Ovary (tissue), 9 donors: ENCODE results near the gene NPSR1. TPM values are rescaled to one million over a fixed set of nuclear protein-coding genes. Genes with fewer than 3 reads are reported as not detected.

ENCODE experiments used
- DNase-seq, 5 donors: peaks; one replicate each; pipeline ENCODE4 v3.0.0-alpha.2; 2019 to 2020
- H3K27ac ChIP-seq, 2 donors: fragments of 200-600 bp; one replicate each; pipeline versions ENCODE4 v1.5.1 to v1.8.0; 2019 to 2022
- H3K27me3 ChIP-seq: fragments of 200-600 bp; one replicate; pipeline ENCODE4 v1.8.0; 2022
- H3K36me3 ChIP-seq: fragments of 200-600 bp; sonication (generic); one replicate; pipeline ENCODE4 v1.5.1; 2019
- H3K4me1 ChIP-seq: one replicate; pipeline ENCODE4 v1.8.1; 2013; ENCODE audit warnings: mild to moderate bottlenecking, moderate library complexity; ENCODE audit not compliant: insufficient read depth
- H3K4me3 ChIP-seq: fragments of 200-600 bp; sonication (generic); one replicate; pipeline ENCODE4 v1.5.1; 2017
- H3K9me3 ChIP-seq, 2 donors: fragments of 200-600 bp in 1 of 2; sonication (generic) in 1 of 2; one replicate each; pipeline versions ENCODE4 v1.5.1 to v1.8.1; 2013 to 2019; ENCODE audit warnings: mild to moderate bottlenecking in 1 of 2, moderate library complexity in 1 of 2
- EP300 ChIP-seq: sonication (generic); formaldehyde crosslinking; IDR thresholded peaks from one replicate; pipeline ENCODE4 v1.6.1; 2017; ENCODE audit warnings: antibody characterized with exemption
- POLR2A ChIP-seq: fragments of 450-650 bp; IDR thresholded peaks from one replicate; pipeline ENCODE4 v1.6.1; 2017; ENCODE audit warnings: antibody characterized with exemption, mild to moderate bottlenecking, moderate library complexity
- WGBS, 3 donors: extraction: QIAGEN DNeasy Blood & Tissue Kit in 1 of 3; methylation state at CpG; one replicate each; pipeline versions ENCODE4 v1.1.5 to v1.1.7; 2013 to 2017; 5-methylcytosine and 5-hydroxymethylcytosine counted together
- intact Hi-C, 4 donors: fragments of 100-400 bp; cut with DNase I; formaldehyde crosslinking; loops; one replicate each; pipeline versions ENCODE4 v1.11.0 to v1.15.1; 2022 to 2023
- polyA plus RNA-seq, 2 donors: library from polyadenylated mRNA; stranded (reverse); fragments of 200-250 nt in 1 of 2; fragments of 350-450 nt in 1 of 2; fragmentation: Illumina TruSeq in 1 of 2; extraction: RNeasy Lipid Tissue Mini Kit (QIAGEN cat#74804) in 1 of 2; gene quantifications; one replicate each; pipeline ENCODE4 v1.2.3, GENCODE V29; 2013 to 2014
- total RNA-seq, 7 donors: library from RNA; depleted of rRNA in 2 of 7; stranded (reverse); fragments of >200 nt in 2 of 7; fragmentation: NEBNext Ultra II Directional in 3 of 7; extraction: Animal tissue kit (Norgen Biotek cat#: 25700) in 3 of 7; gene quantifications; one replicate each; pipeline versions ENCODE4 v1.1.0 to v1.2.4, GENCODE V29; 2016 to 2023
- TF ChIP-seq, protein P1 (sequence below), 3 donors: fragments of 450-650 bp in 2 of 3; fragments of 200-600 bp in 1 of 3; IDR thresholded peaks; one replicate each; pipeline versions ENCODE4 v1.5.1 to v1.8.0; 2016 to 2022; ENCODE audit warnings: antibody characterized with exemption in 3 of 3, mild to moderate bottlenecking in 1 of 3
- donor health status: DM: no; HTN: no; CAD: no; lungs with moderate emphysema.
- donor health status: DM: no; HTN: no; CAD: no.
- donor health status: Bipolar disorder and iron deficiency.
- donor health status: DM: yes; HTN: yes; CAD: no.
- donor health status: DM: no; HTN: no; CAD: no.
- donor health status: DM: yes; HTN: yes; CAD: no.

NPSR1 gene
- total and polyA plus RNA-seq, 9 donors: not detected

DNA sequence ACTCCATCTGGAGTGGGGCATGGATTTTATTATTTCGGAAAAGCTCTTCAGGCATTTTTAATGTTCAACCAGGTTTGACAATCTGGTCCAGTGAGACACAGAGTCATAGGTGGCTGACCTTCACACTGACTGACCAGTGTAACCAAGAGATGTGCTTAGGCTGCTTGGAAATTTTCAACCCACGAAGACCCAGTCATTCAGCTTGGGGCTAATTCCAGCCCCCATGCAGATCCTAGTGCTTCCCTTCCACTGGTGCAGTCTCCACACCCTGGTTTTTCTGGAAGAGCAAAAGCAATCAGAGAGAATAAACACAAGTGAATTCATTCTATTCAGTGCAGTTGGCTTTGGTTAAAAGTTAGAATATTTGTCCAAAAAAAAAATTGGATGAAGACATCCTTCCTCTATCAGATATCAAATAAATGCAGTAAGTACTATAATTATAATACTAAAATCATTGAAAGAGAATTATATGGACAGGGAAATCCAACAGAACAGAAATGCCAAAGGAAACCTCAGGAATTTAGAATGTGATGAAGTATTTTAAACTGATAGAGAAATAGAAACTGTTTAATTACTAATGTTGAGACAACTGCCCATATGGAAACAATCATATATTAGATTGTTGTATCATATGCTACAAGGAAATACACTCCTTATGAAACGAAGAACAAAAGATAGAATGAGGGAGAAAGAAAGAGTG lies 178.0 kb downstream of the NPSR1 start:
- intact Hi-C loops: no loop called here
- 55 to 58% (median 56%) methylated on average over 3 of the region's 3 CpGs for WGBS, 3 donors
- TF ChIP-seq EP300 (no peak), POLR2A (no peak)
- TF ChIP-seq, protein P1, sequence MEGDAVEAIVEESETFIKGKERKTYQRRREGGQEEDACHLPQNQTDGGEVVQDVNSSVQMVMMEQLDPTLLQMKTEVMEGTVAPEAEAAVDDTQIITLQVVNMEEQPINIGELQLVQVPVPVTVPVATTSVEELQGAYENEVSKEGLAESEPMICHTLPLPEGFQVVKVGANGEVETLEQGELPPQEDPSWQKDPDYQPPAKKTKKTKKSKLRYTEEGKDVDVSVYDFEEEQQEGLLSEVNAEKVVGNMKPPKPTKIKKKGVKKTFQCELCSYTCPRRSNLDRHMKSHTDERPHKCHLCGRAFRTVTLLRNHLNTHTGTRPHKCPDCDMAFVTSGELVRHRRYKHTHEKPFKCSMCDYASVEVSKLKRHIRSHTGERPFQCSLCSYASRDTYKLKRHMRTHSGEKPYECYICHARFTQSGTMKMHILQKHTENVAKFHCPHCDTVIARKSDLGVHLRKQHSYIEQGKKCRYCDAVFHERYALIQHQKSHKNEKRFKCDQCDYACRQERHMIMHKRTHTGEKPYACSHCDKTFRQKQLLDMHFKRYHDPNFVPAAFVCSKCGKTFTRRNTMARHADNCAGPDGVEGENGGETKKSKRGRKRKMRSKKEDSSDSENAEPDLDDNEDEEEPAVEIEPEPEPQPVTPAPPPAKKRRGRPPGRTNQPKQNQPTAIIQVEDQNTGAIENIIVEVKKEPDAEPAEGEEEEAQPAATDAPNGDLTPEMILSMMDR (IDR thresholded peaks at IDR 0.05): no peak

DNA sequence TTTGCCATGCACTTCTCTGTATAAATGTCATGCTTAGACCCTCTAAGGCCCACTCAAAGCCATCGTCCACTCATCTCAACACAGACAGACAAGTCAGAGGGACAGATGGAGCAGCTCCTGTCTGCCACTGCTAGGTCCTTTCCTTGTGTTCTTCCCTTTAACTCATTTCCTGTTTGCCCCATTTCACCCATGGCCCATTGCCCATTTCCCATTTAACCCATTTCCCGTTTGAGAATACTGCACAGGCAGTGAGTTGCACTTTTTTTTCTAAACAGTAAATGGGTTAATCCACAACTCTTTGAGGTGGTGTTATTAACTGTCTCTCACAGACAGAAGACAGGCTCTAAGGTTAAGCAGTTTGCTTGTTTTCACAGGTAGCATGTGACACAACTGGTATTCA lies 179.3 kb downstream of the NPSR1 start:
- intact Hi-C loops: no loop called here
- H3K9me3 ChIP-seq: no peaks in the 10 kb centered on the region
- no peaks in the 10 kb centered on the region for H3K36me3 ChIP-seq
- H3K27me3 ChIP-seq: no peaks in the 10 kb centered on the region
- H3K4me3 ChIP-seq: no peak overlapping the region
- 56 to 62% (median 56%) methylated on average over 2 of the region's 2 CpGs for WGBS, 3 donors
- H3K27ac ChIP-seq: no peak overlapping the region
- DNase-seq: no peak
- TF ChIP-seq POLR2A (no peak), EP300 (no peak)
- TF ChIP-seq, protein P1 (IDR thresholded peaks at IDR 0.05): no peak
- no peaks in the 10 kb centered on the region for H3K4me1 ChIP-seq

More for the DNA sequence above, 178.0 kb downstream of the NPSR1 start:
- H3K4me1 ChIP-seq: no peaks in the 10 kb centered on the region
- no peaks in the 10 kb centered on the region for H3K9me3 ChIP-seq
- H3K4me3 ChIP-seq: no peak overlapping the region
- no peak for DNase-seq
- no peaks in the 10 kb centered on the region for H3K27me3 ChIP-seq
- H3K36me3 ChIP-seq: no peaks in the 10 kb centered on the region
- H3K27ac ChIP-seq: no peak overlapping the region

DNA sequence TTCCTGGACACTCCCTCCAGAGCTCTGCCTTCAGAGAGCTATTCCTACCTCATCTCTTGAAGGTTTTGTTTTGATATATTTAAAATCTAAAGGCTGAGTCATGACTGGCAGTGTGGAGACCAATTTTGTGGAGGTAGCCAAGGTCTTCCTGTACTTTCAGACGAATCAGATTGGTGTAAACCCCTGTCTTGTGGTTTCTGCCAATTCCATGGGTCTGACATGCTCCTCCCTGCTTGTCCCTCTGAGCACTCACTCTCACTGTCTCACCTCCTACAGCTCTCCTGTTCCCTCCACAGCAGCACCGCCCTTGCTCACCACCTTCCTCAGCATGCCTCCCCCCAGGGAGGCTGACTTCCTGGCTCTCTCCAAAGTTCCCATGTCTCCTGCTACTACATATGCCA lies 179.8 kb downstream of the NPSR1 start:
- Histone ChIP-seq H3K4me3 (no peak overlapping the region), H3K27ac (no peak overlapping the region), H3K36me3 (no peaks in the 10 kb centered on the region), H3K27me3 (no peaks in the 10 kb centered on the region), H3K9me3 (no peaks in the 10 kb centered on the region), H3K4me1 (no peaks in the 10 kb centered on the region)
- WGBS, 3 donors: 40 to 61% (median 52%) methylated on average over 2 of the region's 2 CpGs
- no peak for DNase-seq
- TF ChIP-seq POLR2A (no peak), EP300 (no peak)
- TF ChIP-seq, protein P1 (IDR thresholded peaks at IDR 0.05): no peak
- intact Hi-C loops: no loop called here

DNA sequence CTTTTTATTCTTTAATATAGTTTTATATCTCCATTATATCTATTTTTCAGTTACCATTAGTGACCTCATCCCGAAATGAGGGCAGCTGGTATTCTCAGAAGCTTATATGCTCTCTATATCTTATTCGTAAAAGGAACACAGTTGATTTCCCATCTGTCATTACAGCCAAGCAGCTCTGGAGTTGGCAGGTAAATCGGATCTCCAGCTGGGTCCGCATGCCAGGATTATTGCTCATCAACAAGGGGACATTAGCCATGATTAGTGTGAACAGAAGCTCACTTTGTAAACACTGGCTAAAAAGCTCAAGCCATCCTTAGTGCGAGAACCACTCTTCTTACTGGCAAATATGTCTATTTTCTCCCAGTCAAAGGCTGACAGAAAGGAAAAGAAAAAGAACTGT lies 180.3 kb downstream of the NPSR1 start:
- intact Hi-C loops: no loop called here
- Histone ChIP-seq H3K4me3 (no peak overlapping the region), H3K4me1 (no peaks in the 10 kb centered on the region), H3K27me3 (no peaks in the 10 kb centered on the region), H3K9me3 (no peaks in the 10 kb centered on the region), H3K36me3 (no peaks in the 10 kb centered on the region), H3K27ac (no peak overlapping the region)
- TF ChIP-seq, protein P1 (IDR thresholded peaks at IDR 0.05): no peak
- TF ChIP-seq POLR2A (no peak), EP300 (no peak)
- WGBS, 3 donors: 72 to 82% (median 82%) methylated on average over 5 of the region's 5 CpGs
- no peak for DNase-seq
